Nephron (organoid): ENCODE measurements around the gene RET.

Source experiments
- H3K27ac Mint-ChIP-seq, 3 experiments: 2 replicates each; pipeline ENCODE4 v1.8.0; 2020; ENCODE audit warnings: mixed read lengths in 3 of 3, mild to moderate bottlenecking in 2 of 3, moderate library complexity in 1 of 3
- H3K27me3 Mint-ChIP-seq: 2 replicates; pipeline ENCODE4 v1.8.0; 2021; ENCODE audit warnings: low read depth, mild to moderate bottlenecking, moderate library complexity, mixed read lengths
- H3K36me3 Mint-ChIP-seq: 2 replicates; pipeline ENCODE4 v1.8.0; 2020; ENCODE audit warnings: low read depth, mixed read lengths
- H3K4me1 Mint-ChIP-seq: 2 replicates; pipeline ENCODE4 v1.8.0; 2020; ENCODE audit warnings: mixed read lengths
- H3K4me3 Mint-ChIP-seq, 3 experiments: 2 replicates each; pipeline ENCODE4 v1.8.0; 2020; ENCODE audit warnings: mild to moderate bottlenecking in 3 of 3, mixed read lengths in 3 of 3, moderate library complexity in 2 of 3
- H3K9me3 Mint-ChIP-seq: 2 replicates; pipeline ENCODE4 v1.8.0; 2020; ENCODE audit warnings: mixed read lengths
- TF ChIP-seq, protein P1 (sequence below), 3 experiments: fragments of 200-600 bp; sonication (generic); IDR thresholded peaks; one replicate each; pipeline ENCODE4 v1.5.0; 2021; ENCODE audit warnings: antibody characterized with exemption in 3 of 3; ENCODE audit not compliant: unreplicated experiment in 3 of 3

RET gene

DNA sequence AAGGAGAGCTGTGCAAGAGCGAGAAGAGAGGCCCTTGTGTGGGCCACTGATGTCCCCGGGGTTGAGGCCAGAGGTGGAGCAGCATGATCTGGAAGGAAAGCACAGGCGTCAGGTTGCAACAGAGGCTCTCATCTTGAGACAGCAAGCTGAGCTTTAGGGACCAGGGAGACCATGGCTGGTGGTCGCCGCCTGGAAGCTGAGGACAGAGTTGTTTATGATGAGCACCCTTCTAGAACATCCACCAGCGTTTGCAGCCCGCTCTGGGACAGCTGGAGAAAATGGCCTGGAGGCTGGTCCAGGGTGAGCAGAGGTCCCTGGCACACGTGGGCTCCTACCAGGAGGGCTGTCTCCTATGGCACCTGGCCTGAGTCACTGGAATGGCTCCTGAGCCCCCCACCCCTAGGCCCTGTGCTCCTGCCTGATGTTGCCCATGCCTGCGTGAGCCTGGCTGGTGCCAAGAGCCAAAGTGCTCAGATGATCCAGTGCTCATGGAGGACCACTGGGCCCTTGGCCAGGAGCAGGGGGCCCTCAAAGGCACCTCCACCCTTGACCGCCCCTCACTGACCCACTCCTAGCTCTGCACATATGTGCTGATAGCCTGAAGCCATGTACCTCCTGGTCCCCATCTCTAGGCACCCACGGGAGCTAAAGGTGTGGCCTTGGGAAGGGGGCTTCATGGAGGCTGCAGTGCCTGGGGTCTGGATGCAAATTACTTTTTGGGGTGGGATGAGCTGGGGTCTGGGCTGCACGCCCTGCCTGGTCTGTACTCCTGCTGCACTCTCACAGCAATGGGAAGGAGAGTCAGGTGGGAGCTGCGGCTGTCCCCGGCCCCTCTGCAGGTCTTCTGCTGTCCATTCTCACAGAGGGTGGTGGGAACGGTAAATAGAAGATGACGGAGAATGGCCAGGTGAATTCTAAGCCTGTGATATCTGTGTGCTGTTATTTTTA is 40.1 kb upstream of the RET start:
- Mint-ChIP-seq H3K9me3 (peaks cover 16% of the 10 kb centered on the region), H3K27ac (no peak overlapping the region), H3K4me3 (no peak overlapping the region), H3K4me1 (no peaks in the 10 kb centered on the region), H3K27me3 (peaks cover 4% of the 10 kb centered on the region), H3K36me3 (no peaks in the 10 kb centered on the region)
- TF ChIP-seq, protein P1, sequence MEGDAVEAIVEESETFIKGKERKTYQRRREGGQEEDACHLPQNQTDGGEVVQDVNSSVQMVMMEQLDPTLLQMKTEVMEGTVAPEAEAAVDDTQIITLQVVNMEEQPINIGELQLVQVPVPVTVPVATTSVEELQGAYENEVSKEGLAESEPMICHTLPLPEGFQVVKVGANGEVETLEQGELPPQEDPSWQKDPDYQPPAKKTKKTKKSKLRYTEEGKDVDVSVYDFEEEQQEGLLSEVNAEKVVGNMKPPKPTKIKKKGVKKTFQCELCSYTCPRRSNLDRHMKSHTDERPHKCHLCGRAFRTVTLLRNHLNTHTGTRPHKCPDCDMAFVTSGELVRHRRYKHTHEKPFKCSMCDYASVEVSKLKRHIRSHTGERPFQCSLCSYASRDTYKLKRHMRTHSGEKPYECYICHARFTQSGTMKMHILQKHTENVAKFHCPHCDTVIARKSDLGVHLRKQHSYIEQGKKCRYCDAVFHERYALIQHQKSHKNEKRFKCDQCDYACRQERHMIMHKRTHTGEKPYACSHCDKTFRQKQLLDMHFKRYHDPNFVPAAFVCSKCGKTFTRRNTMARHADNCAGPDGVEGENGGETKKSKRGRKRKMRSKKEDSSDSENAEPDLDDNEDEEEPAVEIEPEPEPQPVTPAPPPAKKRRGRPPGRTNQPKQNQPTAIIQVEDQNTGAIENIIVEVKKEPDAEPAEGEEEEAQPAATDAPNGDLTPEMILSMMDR (IDR thresholded peaks at IDR 0.05; ENCODE audit: unreplicated experiment in 3 of 3) = no peak

GRCh38 chr10:43037440-43037839 is 39.4 kb upstream of the RET start:
- no peak overlapping the region for H3K4me3 Mint-ChIP-seq
- H3K36me3 Mint-ChIP-seq = no peaks in the 10 kb centered on the region
- H3K9me3 Mint-ChIP-seq = peaks cover 9% of the 10 kb centered on the region
- TF ChIP-seq, protein P1 (IDR thresholded peaks at IDR 0.05; ENCODE audit: unreplicated experiment in 3 of 3) = no peak
- H3K4me1 Mint-ChIP-seq = no peaks in the 10 kb centered on the region
- peaks cover 4% of the 10 kb centered on the region for H3K27me3 Mint-ChIP-seq
- H3K27ac Mint-ChIP-seq = no peak overlapping the region

DNA sequence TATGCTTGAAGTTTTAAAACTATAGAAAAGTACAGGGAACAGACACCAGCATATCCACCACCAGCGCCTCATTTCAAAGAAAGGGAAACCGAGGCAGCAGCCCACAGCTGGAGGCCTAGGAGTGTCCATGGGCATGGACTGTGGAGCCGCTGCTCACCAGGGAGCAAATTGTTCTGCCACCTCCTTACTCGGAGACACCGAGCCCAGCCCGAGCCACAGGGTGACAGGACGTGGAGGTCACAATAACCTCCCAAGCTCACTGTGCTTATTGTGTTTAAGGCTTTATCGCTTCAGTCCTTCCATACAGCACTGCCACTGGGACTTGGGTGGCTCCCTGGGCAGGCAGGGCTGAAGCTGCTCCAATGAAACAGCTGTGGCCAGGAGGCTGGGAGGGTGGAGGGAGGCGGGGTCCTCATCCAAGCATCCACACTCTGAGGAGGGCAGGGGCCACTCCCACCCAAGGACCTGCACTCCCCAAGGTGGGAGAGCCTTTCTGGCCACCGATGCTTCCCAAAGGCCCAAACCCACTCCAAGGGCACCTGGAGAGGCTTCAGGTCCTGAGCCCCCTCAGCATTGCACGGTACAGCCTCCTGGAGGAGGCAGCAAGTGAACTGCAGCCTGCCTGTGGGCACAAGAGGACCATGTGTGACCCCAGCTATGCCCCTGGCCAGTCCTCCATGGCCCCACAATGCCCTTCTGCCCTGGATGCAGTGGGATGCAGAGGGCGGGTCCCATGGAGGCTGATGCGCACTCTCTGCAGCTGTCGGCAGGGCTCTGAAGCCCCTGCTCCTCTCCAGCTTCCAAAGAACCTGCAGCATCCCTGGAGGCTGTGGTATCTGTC is 38.7 kb upstream of the RET start:
- no peaks in the 10 kb centered on the region for H3K36me3 Mint-ChIP-seq
- peaks cover 4% of the 10 kb centered on the region for H3K27me3 Mint-ChIP-seq
- H3K4me3 Mint-ChIP-seq = no peak overlapping the region
- H3K27ac Mint-ChIP-seq = no peak overlapping the region
- H3K4me1 Mint-ChIP-seq = no peaks in the 10 kb centered on the region
- H3K9me3 Mint-ChIP-seq = peaks cover 3% of the 10 kb centered on the region
- TF ChIP-seq, protein P1 (IDR thresholded peaks at IDR 0.05; ENCODE audit: unreplicated experiment in 3 of 3) = no peak

DNA sequence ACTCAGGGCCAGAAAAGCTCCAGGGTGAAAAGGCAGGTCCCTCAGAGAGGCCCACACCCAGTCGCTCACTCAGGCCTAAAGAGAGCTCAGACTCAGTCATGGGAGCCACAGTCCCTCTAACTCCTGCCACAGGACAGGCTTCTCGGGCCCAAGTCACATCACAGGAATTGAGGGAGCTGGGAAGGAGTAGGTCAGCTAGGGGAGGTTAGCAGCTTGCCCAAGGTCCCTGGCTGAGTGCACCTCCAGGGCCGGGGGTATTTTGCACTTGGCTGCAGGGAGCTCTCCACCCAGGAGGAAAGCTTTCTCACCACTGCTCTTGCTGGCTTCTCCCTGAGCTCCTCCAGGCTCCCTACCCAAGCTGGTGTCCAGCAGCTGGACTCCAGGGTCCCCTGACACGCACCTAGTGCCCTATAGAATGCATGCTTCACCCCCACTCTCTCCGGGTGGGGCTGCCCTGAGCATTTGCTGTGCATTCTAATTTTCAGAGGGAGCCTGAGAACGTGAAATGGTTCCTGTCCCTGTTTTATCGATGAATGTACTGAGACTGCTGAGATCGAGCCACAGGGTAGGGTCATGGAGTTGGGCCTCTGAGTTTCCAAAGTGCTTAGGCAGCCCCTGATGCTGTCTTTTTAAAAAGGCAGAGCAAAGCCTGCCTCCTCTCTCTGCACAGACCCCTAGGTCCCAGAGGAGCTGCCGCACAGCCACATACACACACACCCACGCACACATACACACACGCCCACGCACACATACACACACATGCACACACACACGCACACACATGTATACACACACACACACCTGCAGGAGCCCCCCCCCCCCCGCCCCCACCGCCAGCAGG is 37.9 kb upstream of the RET start:
- TF ChIP-seq, protein P1 (IDR thresholded peaks at IDR 0.05; ENCODE audit: unreplicated experiment in 3 of 3) = no peak
- Mint-ChIP-seq H3K27me3 (peaks cover 4% of the 10 kb centered on the region), H3K4me1 (peaks cover under 1% of the 10 kb centered on the region), H3K27ac (no peak overlapping the region), H3K4me3 (no peak overlapping the region), H3K36me3 (no peaks in the 10 kb centered on the region), H3K9me3 (no peaks in the 10 kb centered on the region)

DNA sequence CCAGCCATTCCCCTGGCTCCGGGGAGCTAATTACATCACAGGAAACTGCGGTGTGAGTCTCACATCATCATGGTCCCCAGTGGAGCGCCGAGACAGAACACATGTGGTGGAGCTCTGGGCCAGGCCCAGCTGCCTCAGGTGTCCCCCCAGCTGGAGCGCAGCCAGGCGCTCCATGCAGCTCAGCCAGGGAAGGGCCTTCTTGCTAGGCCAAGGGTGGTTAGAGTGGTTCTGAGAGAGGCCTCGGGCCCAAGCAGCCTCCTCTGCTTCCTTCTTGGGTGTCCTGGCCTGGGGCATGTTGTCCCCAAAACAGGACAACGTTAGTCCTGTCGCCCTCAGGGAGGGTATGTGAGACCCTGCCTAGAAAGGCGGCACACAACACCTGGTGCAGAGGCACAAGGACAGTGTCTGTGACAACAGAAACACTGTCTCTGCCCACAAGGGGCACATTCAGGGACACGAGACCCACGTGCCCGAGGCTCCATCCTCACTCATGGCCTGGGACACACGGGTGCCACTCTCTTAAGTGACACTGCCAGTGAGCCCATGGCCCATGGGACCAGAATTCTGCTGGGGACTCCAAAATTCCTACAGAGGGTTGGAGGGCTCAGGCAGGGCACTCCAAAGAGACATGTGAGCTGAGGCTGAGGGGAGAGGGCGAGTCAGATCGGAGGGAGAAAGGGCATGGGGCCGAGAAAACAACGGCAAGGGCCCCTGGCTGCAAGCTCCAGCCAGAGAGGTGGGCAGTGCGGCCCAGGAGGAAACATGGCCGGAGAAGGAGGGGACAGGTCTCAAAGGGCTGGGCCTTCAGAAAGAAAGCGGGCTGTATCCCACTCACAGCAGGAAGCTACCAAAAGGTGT is 37.0 kb upstream of the RET start:
- H3K27ac Mint-ChIP-seq = no peak overlapping the region
- peaks cover 7% of the 10 kb centered on the region for H3K4me1 Mint-ChIP-seq
- peaks cover 4% of the 10 kb centered on the region for H3K27me3 Mint-ChIP-seq
- H3K9me3 Mint-ChIP-seq = no peaks in the 10 kb centered on the region
- TF ChIP-seq, protein P1 (IDR thresholded peaks at IDR 0.05; ENCODE audit: unreplicated experiment in 3 of 3) = no peak
- no peak overlapping the region for H3K4me3 Mint-ChIP-seq
- H3K36me3 Mint-ChIP-seq = no peaks in the 10 kb centered on the region
